Activated CD4-positive, alpha-beta T cell treated with anti-CD3 and anti-CD28 coated beads, Interleukin-2, Interleukin-6, amounts not matched to agents 100 ng/mL and 50 ng/mL, durations not matched to agents 16 hours and 8 hours (primary cell): Measurements from ENCODE around the gene OTOL1.

Experiments
- DNase-seq: peaks from one replicate; pipeline ENCODE4 v3.0.0-alpha.2; 2020

OTOL1 gene

DNA sequence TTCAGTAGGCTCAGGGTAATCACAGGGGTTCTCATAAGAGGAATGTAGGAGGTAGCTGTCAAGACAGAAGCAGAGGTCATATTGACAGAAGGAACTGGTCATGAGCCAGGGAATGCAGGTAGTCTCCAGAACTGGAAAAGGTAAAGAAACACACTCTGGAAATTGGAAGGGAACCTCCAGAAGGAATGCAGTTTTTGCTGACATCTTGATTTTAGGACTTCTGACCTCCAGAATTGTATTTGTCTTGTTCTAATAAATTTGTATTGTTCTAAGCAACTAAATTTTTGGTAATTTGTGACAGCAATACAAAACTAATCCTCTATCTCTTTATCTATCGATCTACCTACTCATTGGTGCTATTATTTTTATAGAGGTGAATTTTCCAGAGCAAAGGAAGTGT, 49.2 kb downstream of the OTOL1 start:
- DNase-seq = no peak

DNA sequence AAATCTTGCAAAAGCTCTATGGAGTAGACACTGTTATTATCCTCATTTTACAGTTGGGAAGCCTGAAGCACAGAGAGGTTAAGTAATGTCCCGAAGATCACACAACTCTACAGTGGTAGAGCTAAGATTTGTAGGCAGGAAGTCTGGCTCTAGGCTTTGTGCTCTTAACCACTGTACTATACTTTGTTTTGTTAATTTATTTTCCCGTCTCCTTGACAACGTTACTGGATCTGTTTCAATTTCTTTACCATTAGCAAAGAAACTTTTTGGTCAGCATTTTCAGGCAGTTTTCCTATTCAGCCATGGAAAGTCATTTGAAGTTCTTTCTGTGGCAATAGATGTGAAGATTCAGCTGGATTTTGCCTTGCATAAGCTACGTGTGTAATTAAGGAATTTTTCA, 51.7 kb downstream of the OTOL1 start:
- DNase-seq = no peak

- no peak for DNase-seq
Measured at GRCh38 chr3:161549261-161549660, 52.7 kb downstream of the OTOL1 start.

GRCh38 chr3:161550491-161551195, 54.0 kb downstream of the OTOL1 start:
- DNase-seq = no peak

- no peak for DNase-seq
Measured at GRCh38 chr3:161551697-161552096, 55.1 kb downstream of the OTOL1 start.

DNA sequence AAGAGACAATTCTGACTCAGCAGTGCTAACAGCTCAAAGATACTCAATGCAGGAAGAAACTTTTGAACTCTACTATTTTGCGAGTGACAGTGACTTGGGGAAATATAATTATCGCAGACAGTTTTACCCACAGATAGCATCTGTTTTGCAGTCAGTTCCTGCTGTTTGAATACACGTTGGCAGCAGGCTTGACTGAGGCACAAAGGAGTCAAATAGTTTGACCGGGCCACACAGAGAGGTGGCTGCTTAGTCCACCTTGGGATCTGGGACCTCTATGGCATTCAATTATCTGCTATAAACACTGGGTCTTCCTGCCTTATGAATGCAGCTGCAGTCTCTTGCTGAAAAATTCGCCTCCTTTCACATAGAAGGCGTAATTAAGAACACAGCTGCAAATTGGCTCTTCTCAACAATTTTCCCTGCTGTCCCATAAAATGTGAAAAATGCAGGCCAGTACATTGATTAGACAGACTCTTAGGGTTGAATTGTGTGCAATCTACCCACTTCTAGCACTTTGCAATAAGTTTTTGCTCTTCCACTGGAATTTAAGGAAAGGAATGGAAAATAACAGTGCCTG, 56.5 kb downstream of the OTOL1 start:
- DNase-seq = no peak
